GM13976 (cell line): ENCODE measurements around the gene SELENOK.

Source experiments
- DNase-seq: peaks from one replicate; pipeline ENCODE4 v3.0.0; 2012; ENCODE audit warnings: low spot score
- CTCF ChIP-seq: IDR thresholded peaks from 2 replicates; pipeline ENCODE4 v1.5.1; 2012; ENCODE audit warnings: borderline replicate concordance, mild to moderate bottlenecking; ENCODE audit not compliant: insufficient read depth; ENCODE audit errors: extremely low read depth, missing control alignments, control extremely low read depth
- in situ Hi-C: fragments of 300-500 bp; cut with MboI; formaldehyde crosslinking; loops from one replicate; pipeline ENCODE4 v1.12.0; 2022; ENCODE audit warnings: low sequenced_read_pairs, mixed read lengths, inconsistent platforms; ENCODE audit not compliant: unreplicated experiment

Gene SELENOK

GRCh38 chr3:53850895-53851294, 40.8 kb downstream of the SELENOK start:
- in situ Hi-C loops, result no loop called here
- TF ChIP-seq CTCF, result no peak
- no peak for DNase-seq

DNA sequence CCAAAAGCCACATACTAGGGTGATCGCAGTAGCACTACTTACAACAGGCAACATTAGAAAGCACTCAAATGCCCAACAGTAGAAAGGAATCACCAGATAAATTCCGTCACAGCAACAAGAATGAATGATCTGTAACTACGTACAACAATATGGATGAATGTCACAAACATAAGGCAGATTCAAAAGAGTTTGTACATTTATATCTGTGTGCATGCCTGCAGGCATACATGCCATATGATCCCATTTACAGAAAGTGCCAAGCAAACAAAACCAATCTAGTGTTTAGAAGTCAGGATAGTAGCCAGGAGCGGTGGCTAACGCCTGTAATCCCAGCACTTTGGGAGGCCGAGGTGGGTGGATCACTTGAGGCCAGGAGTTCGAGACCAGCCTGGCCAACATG, 41.7 kb downstream of the SELENOK start:
- no peak for DNase-seq
- in situ Hi-C loops, result no loop called here
- TF ChIP-seq CTCF, result no peak

GRCh38 chr3:53846851-53847155, 44.9 kb downstream of the SELENOK start:
- TF ChIP-seq CTCF, result no peak
- DNase-seq, result no peak
- in situ Hi-C loops, result no loop called here

DNA sequence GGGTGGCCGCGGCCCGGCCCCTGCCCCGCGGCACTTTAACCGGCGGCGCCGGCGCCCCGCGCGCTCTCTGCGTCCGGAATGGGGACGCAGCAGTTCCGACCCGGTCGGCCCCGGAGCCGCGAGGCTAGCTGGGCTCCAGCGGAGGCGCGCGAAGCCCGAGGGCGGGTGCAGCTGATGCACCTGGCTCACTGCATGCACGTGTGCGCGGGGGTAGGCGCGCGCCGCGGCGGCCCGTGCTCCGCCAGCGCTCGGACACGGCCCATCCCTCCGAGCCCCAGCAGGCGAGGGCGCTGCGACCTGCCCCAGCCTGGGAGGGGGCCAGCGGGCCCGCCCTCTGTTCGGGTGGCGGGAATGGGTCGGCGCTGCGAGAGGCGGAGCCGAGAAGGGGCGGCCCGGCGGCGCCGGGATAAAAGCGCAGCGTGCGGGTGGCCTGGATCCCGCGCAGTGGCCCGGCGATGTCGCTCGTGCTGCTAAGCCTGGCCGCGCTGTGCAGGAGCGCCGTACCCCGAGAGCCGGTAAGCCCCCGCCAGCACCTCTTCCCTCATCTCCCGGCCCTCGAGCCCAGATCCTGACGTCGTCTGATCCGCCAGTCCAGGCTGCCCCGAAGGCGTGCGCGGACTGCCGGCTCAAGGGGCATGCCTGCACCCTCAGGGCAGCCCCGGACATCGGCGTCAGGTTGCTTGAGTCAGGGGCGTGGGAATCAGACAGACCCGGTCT, 45.4 kb downstream of the SELENOK start, which contains the start of the genes CHDH and IL17RB:
CHDH (minus strand) TSS at position 286 of the 717 bp plus-strand sequence. CDS start 22,411 bp downstream, outside the sequence.
IL17RB (plus strand) TSS at position 435 of the 717 bp plus-strand sequence; CDS start at position 456, 21 bp downstream.
- in situ Hi-C loops, result no loop called here
- peak; percentile 68 for DNase-seq
- TF ChIP-seq CTCF, result no peak

DNA sequence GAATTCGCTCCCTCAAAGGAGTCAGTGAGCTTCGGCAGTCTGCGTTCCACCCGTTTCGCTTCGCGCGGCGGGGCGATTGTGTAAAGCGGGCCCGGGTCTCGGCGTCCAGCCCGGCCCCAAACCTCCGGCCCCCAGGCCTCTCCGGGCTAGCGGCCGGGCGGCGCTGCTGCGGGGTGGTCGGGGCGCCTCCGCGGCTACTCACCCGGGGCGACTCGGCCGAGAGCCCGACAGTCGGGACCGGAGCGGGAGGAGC, 45.9 kb downstream of the SELENOK start:
- in situ Hi-C loops, result no loop called here
- no peak for DNase-seq
- no peak for TF ChIP-seq CTCF

DNA sequence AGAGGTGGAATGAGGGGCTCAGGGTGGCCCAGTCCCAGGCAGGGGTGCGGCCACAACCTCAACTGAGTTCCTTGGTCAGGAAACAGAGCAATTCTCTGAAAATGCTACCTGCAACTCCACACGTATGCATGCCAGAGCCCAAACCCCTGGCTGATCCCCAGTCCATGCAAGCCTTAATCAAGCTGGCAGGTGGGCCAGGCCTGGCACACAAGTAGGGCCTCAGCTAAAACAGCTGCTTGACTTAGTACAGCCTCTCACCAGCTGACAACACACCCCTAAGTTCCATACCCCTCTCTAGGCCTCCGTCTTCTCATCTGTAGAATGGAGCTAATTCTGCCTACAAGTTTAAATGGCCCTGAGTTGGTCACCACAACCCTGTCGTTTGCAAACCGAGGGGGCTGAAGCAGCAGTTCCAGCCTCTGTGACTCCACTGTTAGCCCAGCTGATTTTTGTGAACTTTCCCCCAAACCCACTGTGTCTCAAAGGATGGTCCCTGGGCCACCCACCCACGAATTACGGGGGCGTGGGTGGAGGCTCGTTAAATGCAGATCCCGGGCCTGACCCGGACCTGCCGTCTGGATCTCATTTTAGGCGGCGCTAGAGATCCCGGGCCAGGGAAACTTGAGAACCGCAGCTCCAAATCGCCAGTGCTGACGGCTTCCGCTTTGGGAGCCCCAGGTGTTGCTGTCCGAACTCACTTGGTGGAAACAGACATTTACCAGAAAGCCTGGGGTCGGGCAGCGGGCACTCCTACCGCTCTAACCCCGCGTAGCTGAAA, 46.4 kb downstream of the SELENOK start:
- TF ChIP-seq CTCF, result no peak
- in situ Hi-C loops, result no loop called here
- DNase-seq, result peak; percentile 61
